ENCODE measurements around the gene SUMO3. TPM values are rescaled to one million over a fixed set of nuclear protein-coding genes. Genes with fewer than 3 reads are reported as not detected.

Gene SUMO3
- total and polyA plus RNA-seq, 2 of the 8 experiments (the other 6 are each of a cell fraction or from before 2014, with no cell fraction given), result 96.8 to 101 TPM

DNA sequence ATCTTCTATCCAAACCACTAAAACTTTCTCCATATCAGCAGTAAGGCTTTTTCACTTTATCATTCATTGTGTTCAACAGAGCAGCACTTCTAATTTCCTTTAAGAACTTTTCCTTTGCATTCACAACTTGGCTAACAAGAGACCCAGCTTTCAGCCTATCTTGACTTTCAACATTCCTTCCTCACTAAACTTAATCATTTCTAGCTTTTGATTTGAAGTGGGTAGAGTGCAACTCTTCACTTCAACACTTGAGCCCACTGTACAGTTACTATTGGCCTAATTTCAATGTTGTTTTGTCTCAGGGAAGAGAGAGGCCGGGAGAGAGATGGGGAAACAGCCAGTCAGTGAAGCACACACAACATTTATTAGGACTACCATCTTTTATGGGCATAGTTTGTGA lies 18.2 kb downstream of the SUMO3 start:
- Histone ChIP-seq H3K4me2 (ENCODE audit: insufficient read depth in 1 of 2, low read depth in 2 of 2, low read length in 2 of 2) (peak overlapping the region; percentile 4 to 81; a peak in 2 of 4 replicates), H3K9me3 (ENCODE audit: insufficient read depth in 2 of 2, low read depth in 1 of 2, low read length in 1 of 2) (no peaks in the 10 kb centered on the region), H2AK5ac (ENCODE audit: low read depth, low read length) (no peak overlapping the region), H3K36me3 (ENCODE audit: control insufficient read depth in 2 of 4, insufficient read depth in 4 of 4, low read length in 3 of 4) (peaks cover 0 to 23% (median 13%) of the 10 kb centered on the region in 4 experiments; a peak in 6 of 8 replicates), H3K9ac (replicated peaks in 1 of 4; ENCODE audit: extremely low read depth in 1 of 4, low read depth in 3 of 4, low read length in 3 of 4) (no peak overlapping the region), H4K8ac (ENCODE audit: extremely low read depth, insufficient read depth, low read length) (no peak overlapping the region), H3K14ac (ENCODE audit: insufficient read length) (no peak overlapping the region), H2BK120ac (replicated peaks; ENCODE audit: low read depth, low read length) (no peak overlapping the region), H3K18ac (ENCODE audit: extremely low read depth, low read length) (no peak overlapping the region), H3K27ac (ENCODE audit: low read depth, low read length) (no peak overlapping the region), H3K4me1 (replicated peaks in 1 of 4; ENCODE audit: control insufficient read depth in 3 of 4, insufficient read depth in 4 of 4, low read length in 3 of 4) (peaks cover 0 to 12% (median 1%) of the 10 kb centered on the region in 4 experiments; a peak in 3 of 7 replicates), H2BK20ac (ENCODE audit: low read length) (no peak overlapping the region), H3K4ac (replicated peaks; ENCODE audit: insufficient read length, low read depth, low read length) (no peak overlapping the region), H3K23ac (ENCODE audit: insufficient read length) (no peak overlapping the region), H4K5ac (ENCODE audit: insufficient read length, low read depth, low read length) (no peak overlapping the region), H3K27me3 (replicated peaks in 1 of 4; ENCODE audit: control insufficient read depth in 3 of 4, extremely low read depth in 1 of 4, insufficient read depth in 3 of 4, low read length in 3 of 4) (no peaks in the 10 kb centered on the region), H2AFZ (ENCODE audit: low read length) (no peak overlapping the region), H2BK12ac (ENCODE audit: low read depth, low read length) (no peak overlapping the region), H2BK15ac (ENCODE audit: low read length) (no peak overlapping the region), H4K20me1 (replicated peaks in 1 of 2; ENCODE audit: control insufficient read depth in 1 of 2, insufficient read depth in 2 of 2, low read length in 2 of 2) (peaks cover 11 to 15% of the 10 kb centered on the region in 2 experiments), H2BK5ac (ENCODE audit: low read depth, low read length) (no peak overlapping the region), H3K79me2 (ENCODE audit: control insufficient read depth in 1 of 2, insufficient read depth in 2 of 2, low read length in 2 of 2) (peaks cover 18 to 66% of the 10 kb centered on the region in 2 experiments), H3K56ac (replicated peaks; ENCODE audit: insufficient read length, low read depth, low read length) (no peak overlapping the region), H3K23me2 (ENCODE audit: low read depth, low read length) (peaks cover 5% of the 10 kb centered on the region), H4K91ac (replicated peaks; ENCODE audit: insufficient read length, low read length) (no peak overlapping the region), H3K4me3 (ENCODE audit: extremely low read depth in 1 of 4, insufficient read depth in 2 of 4, low read depth in 3 of 4, low read length in 4 of 4) (no peak overlapping the region; a peak in 1 of 8 replicates), H3K79me1 (ENCODE audit: low read depth, low read length) (no peaks in the 10 kb centered on the region; the same call in 1 of the 2 replicates)
- 67% methylated on average over 1 of the region's 1 CpG; no CpG with 5 or more reads in 1 of the 2 experiments for WGBS, 2 experiments (ENCODE audit: extremely low coverage in 1 of 2, insufficient coverage in 1 of 2, insufficient read length in 1 of 2, insufficient replicate concordance in 2 of 2, low coverage in 1 of 2, low lambda C conversion rate in 2 of 2, missing lambda C conversion rate in 1 of 2)
- ChIA-PET POLR2A (ENCODE audit: partially characterized antibody) (interaction anchor here (0.7 to 8.0 kb wide), 6 partner anchors 10 to 102 kb away, joined by 3 to 72 read pairs (median 4); partner anchors contain the start of genes KRTAP10-12 and PTTG1IP), CTCF (ENCODE audit: partially characterized antibody) (interaction anchor here (0.6 to 2.4 kb wide), 25 partner anchors 8 to 314 kb away, joined by 3 to 8 read pairs (median 4); partner anchors contain the start of gene PTTG1IP)
- no peak for DNase-seq (ENCODE audit: low read depth in 1 of 2, low spot score in 2 of 2)
- no peak for FAIRE-seq
- TF ChIP-seq, protein P1, sequence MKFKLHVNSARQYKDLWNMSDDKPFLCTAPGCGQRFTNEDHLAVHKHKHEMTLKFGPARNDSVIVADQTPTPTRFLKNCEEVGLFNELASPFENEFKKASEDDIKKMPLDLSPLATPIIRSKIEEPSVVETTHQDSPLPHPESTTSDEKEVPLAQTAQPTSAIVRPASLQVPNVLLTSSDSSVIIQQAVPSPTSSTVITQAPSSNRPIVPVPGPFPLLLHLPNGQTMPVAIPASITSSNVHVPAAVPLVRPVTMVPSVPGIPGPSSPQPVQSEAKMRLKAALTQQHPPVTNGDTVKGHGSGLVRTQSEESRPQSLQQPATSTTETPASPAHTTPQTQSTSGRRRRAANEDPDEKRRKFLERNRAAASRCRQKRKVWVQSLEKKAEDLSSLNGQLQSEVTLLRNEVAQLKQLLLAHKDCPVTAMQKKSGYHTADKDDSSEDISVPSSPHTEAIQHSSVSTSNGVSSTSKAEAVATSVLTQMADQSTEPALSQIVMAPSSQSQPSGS (IDR thresholded peaks at IDR 0.05; ENCODE audit: low read length), result no peak
- TF ChIP-seq POU5F1 (IDR thresholded peaks at IDR 0.05; ENCODE audit: low read depth, low read length) (no peak), CBX8 (IDR thresholded peaks at IDR 0.05; ENCODE audit: borderline replicate concordance, low read depth, low read length) (no peak), POLR2AphosphoS5 (IDR thresholded peaks at IDR 0.05; ENCODE audit: low read depth, low read length) (no peak), ZNF274 (IDR thresholded peaks at IDR 0.05; ENCODE audit: borderline replicate concordance, extremely low read depth, low read length) (no peak), SP4 (IDR thresholded peaks at IDR 0.05; ENCODE audit: low read length) (no peak), BRCA1 (IDR thresholded peaks at IDR 0.05; ENCODE audit: low read depth, low read length) (no peak), HDAC2 (IDR thresholded peaks at IDR 0.05; ENCODE audit: borderline replicate concordance in 1 of 2, low read depth in 2 of 2, low read length in 2 of 2) (no peak), EZH2 (IDR thresholded peaks at IDR 0.05; ENCODE audit: low read depth, low read length, severe bottlenecking) (no peak), BACH1 (IDR thresholded peaks at IDR 0.05; ENCODE audit: low read length) (no peak)
- TF ChIP-seq, protein P2, sequence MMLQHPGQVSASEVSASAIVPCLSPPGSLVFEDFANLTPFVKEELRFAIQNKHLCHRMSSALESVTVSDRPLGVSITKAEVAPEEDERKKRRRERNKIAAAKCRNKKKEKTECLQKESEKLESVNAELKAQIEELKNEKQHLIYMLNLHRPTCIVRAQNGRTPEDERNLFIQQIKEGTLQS (IDR thresholded peaks at IDR 0.05; ENCODE audit: insufficient read depth, low read depth, low read length), result no peak
